AG04450 (cell line): ENCODE results near the gene C1QTNF6. TPM values are rescaled to one million over a fixed set of nuclear protein-coding genes. Genes with fewer than 3 reads are reported as not detected.

Source experiments
- CTCF ChIA-PET: fragments of 300-600, 350-600 bp; formaldehyde crosslinking; extraction: SDS; loops from one replicate; lab custom pipeline; 2022; ENCODE audit warnings: antibody characterized with exemption, inconsistent platforms; lab: Charles Lee
- POLR2A ChIA-PET: fragments of 350-600 bp; formaldehyde crosslinking; extraction: SDS; loops from one replicate; lab custom pipeline; 2021; ENCODE audit warnings: antibody characterized with exemption, inconsistent platforms; lab: Yijun Ruan, JAX
- DNase-seq: peaks from one replicate; pipeline ENCODE4 v3.0.0-alpha.2; 2011; ENCODE audit warnings: low read depth, low spot score
- H3K27ac ChIP-seq: one replicate; pipeline ENCODE4 v1.5.1; 2012; ENCODE audit warnings: low read depth, low read length, control low read depth
- H3K27me3 ChIP-seq: one replicate; pipeline ENCODE4 v1.6.0; 2012; ENCODE audit warnings: low read length; ENCODE audit not compliant: control insufficient read depth, insufficient read depth
- H3K4me3 ChIP-seq: 2 replicates; pipeline ENCODE4 v1.5.1; 2011; ENCODE audit warnings: mild to moderate bottlenecking, low read depth, low read length, control low read depth
- H3K9me3 ChIP-seq: 2 replicates; pipeline ENCODE4 v1.5.1; 2012; ENCODE audit warnings: low read length; ENCODE audit not compliant: control insufficient read depth, insufficient read depth
- polyA plus RNA-seq: library from polyadenylated mRNA; depleted of rRNA; stranded (reverse); fragments of >200 nt; gene quantifications from 2 replicates; pipeline ENCODE4 v1.2.3, GENCODE V29; 2011
- TF ChIP-seq, protein P1 (sequence below): IDR thresholded peaks from 2 replicates; pipeline ENCODE4 v1.5.1; 2011; ENCODE audit warnings: low read depth, low read length, control low read depth, inconsistent platforms

The C1QTNF6 gene
- polyA plus RNA-seq, 1 experiment = 8.2 TPM

DNA sequence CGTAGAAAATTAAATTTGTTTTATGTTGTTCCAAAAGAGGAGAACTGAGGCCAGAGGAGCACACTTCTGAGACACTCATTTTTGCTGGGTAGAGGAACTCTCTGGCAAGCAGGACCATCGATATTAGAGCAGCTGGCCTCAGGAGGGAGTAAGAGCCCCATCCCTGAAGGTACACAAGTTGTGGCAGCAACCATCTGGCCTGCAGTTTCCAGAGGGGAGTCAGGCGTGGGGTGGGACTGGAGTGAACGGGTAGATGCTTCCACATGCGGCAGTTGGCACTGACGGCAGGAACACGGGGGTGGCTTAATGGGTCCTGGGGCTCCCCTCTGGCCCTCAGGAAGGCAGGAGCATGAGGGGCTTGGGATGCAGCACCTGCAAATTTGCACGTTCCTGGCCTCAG, 37.4 kb upstream of the C1QTNF6 start:
- ChIA-PET CTCF (interaction anchor here (1.1 to 2.1 kb wide), 3 partner anchors 26 to 60 kb away, joined by 3 to 6 read pairs (median 4); no protein-coding TSS in a partner anchor), POLR2A (no interaction called here)
- H3K4me3 ChIP-seq = no peak overlapping the region
- H3K9me3 ChIP-seq = peaks cover 5% of the 10 kb centered on the region
- TF ChIP-seq, protein P1, sequence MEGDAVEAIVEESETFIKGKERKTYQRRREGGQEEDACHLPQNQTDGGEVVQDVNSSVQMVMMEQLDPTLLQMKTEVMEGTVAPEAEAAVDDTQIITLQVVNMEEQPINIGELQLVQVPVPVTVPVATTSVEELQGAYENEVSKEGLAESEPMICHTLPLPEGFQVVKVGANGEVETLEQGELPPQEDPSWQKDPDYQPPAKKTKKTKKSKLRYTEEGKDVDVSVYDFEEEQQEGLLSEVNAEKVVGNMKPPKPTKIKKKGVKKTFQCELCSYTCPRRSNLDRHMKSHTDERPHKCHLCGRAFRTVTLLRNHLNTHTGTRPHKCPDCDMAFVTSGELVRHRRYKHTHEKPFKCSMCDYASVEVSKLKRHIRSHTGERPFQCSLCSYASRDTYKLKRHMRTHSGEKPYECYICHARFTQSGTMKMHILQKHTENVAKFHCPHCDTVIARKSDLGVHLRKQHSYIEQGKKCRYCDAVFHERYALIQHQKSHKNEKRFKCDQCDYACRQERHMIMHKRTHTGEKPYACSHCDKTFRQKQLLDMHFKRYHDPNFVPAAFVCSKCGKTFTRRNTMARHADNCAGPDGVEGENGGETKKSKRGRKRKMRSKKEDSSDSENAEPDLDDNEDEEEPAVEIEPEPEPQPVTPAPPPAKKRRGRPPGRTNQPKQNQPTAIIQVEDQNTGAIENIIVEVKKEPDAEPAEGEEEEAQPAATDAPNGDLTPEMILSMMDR = peak; percentile 26; the same call in 1 of the 2 replicates
- DNase-seq = no peak
- H3K27ac ChIP-seq = no peak overlapping the region
- H3K27me3 ChIP-seq = peaks cover 4% of the 10 kb centered on the region

DNA sequence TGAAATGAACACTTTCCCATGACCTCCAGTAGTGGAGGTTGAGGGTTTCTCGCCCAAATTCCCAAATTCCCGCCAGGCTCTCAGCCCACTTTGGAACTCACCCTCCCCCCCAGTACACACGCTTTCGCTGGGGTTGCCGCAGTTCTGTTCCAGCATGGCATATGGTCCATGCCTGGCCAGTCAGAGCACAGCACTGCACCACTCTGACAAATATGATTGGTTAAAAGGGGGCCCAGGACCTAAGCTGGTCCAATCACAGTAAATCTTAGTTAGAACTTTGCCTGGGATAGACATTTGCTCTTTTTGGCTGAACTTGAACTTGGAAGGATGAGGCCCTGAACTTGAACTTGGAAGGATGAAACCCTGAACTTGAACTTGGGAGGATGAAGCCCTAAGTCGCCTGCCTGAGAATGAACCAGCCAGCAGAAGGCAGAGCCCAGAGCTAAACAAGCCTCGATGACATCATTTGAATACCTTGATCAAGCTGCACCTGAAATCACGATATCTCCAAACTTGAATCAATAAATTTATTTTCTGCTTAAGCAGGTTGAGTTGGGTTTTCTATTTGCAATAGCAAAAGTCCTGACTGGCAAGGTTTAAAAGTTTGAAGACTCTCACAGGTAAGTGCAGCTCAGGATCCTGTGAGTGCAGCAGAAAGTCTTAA, 36.8 kb upstream of the C1QTNF6 start:
- no peak for DNase-seq
- peaks cover 5% of the 10 kb centered on the region for H3K9me3 ChIP-seq
- TF ChIP-seq, protein P1 = no peak
- POLR2A ChIA-PET = no interaction called here
- H3K27me3 ChIP-seq = peaks cover 6% of the 10 kb centered on the region
- no peak overlapping the region for H3K27ac ChIP-seq
- CTCF ChIA-PET = interaction anchor here (1.1 to 2.1 kb wide), 3 partner anchors 26 to 60 kb away, joined by 3 to 6 read pairs (median 4); no protein-coding TSS in a partner anchor
- no peak overlapping the region for H3K4me3 ChIP-seq

DNA sequence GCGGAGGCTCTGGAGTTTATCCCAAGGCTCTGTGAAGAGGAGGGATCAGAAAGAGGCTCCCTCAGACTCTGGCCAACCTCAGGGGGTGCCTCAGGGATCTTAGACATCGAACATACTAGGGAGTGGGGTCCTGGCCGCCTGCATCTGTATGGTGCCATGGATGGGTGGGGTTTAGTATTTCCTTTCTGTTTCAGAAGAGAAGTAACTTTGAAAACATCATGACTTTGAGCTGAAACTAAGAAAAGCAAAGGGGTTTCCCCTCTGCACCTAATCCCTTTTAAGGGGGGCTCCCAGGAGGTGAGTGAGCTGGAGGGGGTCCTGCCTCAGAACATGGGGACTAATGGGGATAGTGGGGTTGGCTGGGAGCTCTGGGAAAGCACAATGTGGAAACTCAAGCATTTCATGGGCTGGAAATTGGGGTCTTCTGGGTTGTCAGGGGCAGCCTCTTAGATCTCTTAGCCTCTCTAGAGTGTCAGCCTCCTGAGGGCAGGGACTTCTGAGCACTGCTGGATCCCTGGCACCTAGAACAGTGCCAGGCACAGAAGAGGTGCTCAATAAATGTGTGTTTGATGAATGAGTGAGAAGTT, 36.0 kb upstream of the C1QTNF6 start:
- DNase-seq = no peak
- CTCF ChIA-PET = interaction anchor here (2.1 kb wide), 1 partner anchor 25 kb away, joined by 6 read pairs; no protein-coding TSS in a partner anchor
- POLR2A ChIA-PET = no interaction called here

DNA sequence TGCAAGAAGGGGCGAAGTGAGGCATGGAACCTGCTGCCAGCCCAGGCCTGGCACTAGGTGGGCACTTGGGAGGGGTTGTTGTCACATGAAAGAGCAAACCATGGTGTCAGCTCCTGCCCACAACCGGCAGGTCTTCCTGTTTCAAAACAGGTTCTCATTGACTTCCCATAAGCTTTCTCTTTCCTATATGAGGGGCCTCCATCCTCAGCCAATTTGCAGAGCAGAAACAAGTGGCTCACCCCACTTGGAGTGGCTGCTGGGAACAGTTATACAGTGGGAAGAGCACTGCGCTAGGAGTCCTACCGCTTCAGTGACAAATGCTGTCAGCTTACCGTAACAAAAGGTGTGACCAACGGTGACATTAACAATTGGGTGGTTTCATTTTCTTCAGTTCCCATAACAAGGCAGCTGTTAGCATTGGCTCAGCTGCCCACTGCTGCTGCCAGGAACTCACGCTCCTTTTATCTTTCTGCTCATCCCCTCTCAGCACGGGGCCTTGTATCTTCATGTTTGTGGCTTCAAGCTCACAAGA, 34.5 kb upstream of the C1QTNF6 start:
- Histone ChIP-seq H3K27ac (no peak overlapping the region), H3K27me3 (peaks cover 22% of the 10 kb centered on the region), H3K9me3 (peaks cover 5% of the 10 kb centered on the region), H3K4me3 (no peak overlapping the region)
- ChIA-PET POLR2A (interaction anchor here (0.7 kb wide), 1 partner anchor 177 kb away, joined by 8 read pairs; no protein-coding TSS in a partner anchor), CTCF (no interaction called here)
- DNase-seq = no peak
- TF ChIP-seq, protein P1 = no peak

More for the DNA sequence above, 36.0 kb upstream of the C1QTNF6 start:
- Histone ChIP-seq H3K27me3 (peaks cover 12% of the 10 kb centered on the region), H3K4me3 (no peak overlapping the region), H3K9me3 (peaks cover 5% of the 10 kb centered on the region), H3K27ac (no peak overlapping the region)
- TF ChIP-seq, protein P1 = no peak
